DND-41 (cell line): ENCODE data around the gene SLFNL1.

ENCODE experiments used
- ATAC-seq: fragments of 200-7000 bp; cut with Tn5 transposase; 3 replicates; pipeline ENCODE4 v1.9.1; 2021; ENCODE audit warnings: low read depth; ENCODE audit not compliant: insufficient read depth
- DNase-seq: peaks from one replicate; pipeline ENCODE4 v3.0.0-alpha.2; 2020
- H2AFZ ChIP-seq: 2 replicates; pipeline ENCODE4 v1.6.0; 2012; ENCODE audit warnings: low read depth, low read length
- H3K27ac ChIP-seq: 2 replicates; pipeline ENCODE4 v1.5.1; 2012; ENCODE audit warnings: low read length, inconsistent platforms
- H3K27me3 ChIP-seq: fragments of 200-600 bp; sonication (generic); 2 replicates; pipeline ENCODE4 v1.6.0; 2012; ENCODE audit warnings: low read length, mild to moderate bottlenecking, inconsistent platforms; ENCODE audit not compliant: insufficient read depth, poor library complexity
- H3K36me3 ChIP-seq: 2 replicates; pipeline ENCODE4 v1.5.1; 2012; ENCODE audit warnings: low read length, inconsistent platforms; ENCODE audit not compliant: insufficient read depth
- H3K4me1 ChIP-seq: 2 replicates; pipeline ENCODE4 v1.5.1; 2012; ENCODE audit warnings: mild to moderate bottlenecking, low read length; ENCODE audit not compliant: insufficient read depth
- H3K4me2 ChIP-seq: 2 replicates; pipeline ENCODE4 v1.6.0; 2012; ENCODE audit warnings: mild to moderate bottlenecking, moderate library complexity, low read length, inconsistent platforms; ENCODE audit not compliant: insufficient read depth
- H3K4me3 ChIP-seq, 2 experiments: fragments of 200-600 bp in 1 of 2; shearing (Covaris generic) in 1 of 2; 2 replicates each; pipeline ENCODE4 v1.5.1; 2012 to 2016; ENCODE audit warnings: inconsistent platforms in 2 of 2, low read length in 2 of 2, mild to moderate bottlenecking in 2 of 2, low read depth in 1 of 2, moderate library complexity in 1 of 2
- H3K79me2 ChIP-seq: 2 replicates; pipeline ENCODE4 v1.6.0; 2012; ENCODE audit warnings: low read length, inconsistent platforms; ENCODE audit not compliant: insufficient read depth
- H3K9ac ChIP-seq: 2 replicates; pipeline ENCODE4 v1.6.0; 2012; ENCODE audit warnings: low read depth, mild to moderate bottlenecking, inconsistent platforms, low read length, moderate library complexity
- H3K9me3 ChIP-seq: 2 replicates; pipeline ENCODE4 v1.5.1; 2012; ENCODE audit warnings: low read length, moderate library complexity, mild to moderate bottlenecking, inconsistent platforms; ENCODE audit not compliant: insufficient read depth, severe bottlenecking
- H4K20me1 ChIP-seq: 2 replicates; pipeline ENCODE4 v1.6.0; 2012; ENCODE audit warnings: low read length; ENCODE audit not compliant: insufficient read depth
- CTCF ChIP-seq: IDR thresholded peaks from 2 replicates; pipeline ENCODE4 v1.5.1; 2012; ENCODE audit warnings: borderline replicate concordance, low read length, moderate library complexity, mild to moderate bottlenecking; ENCODE audit not compliant: poor library complexity, severe bottlenecking; ENCODE audit errors: extremely low read depth
- EZH2 ChIP-seq: IDR thresholded peaks from 3 replicates; pipeline ENCODE4 v1.6.1; 2012; ENCODE audit warnings: borderline replicate concordance, low read depth, mild to moderate bottlenecking, moderate library complexity, low read length, inconsistent platforms; ENCODE audit not compliant: severe bottlenecking

Gene SLFNL1

GRCh38 chr1:41009466-41009865 lies 12.1 kb downstream of the SLFNL1 start:
- H3K9ac ChIP-seq: no peak overlapping the region
- ATAC-seq: no peak
- H3K27me3 ChIP-seq: no peaks in the 10 kb centered on the region

GRCh38 chr1:41006942-41007865 lies 14.3 kb downstream of the SLFNL1 start:
- Histone ChIP-seq H3K4me1 (peaks cover 16% of the 10 kb centered on the region), H3K9ac (no peak overlapping the region), H3K36me3 (peaks cover 99% of the 10 kb centered on the region), H3K27ac (no peak overlapping the region), H2AFZ (no peak overlapping the region), H3K4me2 (no peak overlapping the region), H3K4me3 (no peak overlapping the region), H3K9me3 (no peaks in the 10 kb centered on the region), H4K20me1 (peaks cover 52% of the 10 kb centered on the region), H3K27me3 (no peaks in the 10 kb centered on the region), H3K79me2 (peaks cover 12% of the 10 kb centered on the region)
- DNase-seq (no peak), ATAC-seq (no peak)
- TF ChIP-seq CTCF (no peak), EZH2 (no peak)

More at GRCh38 chr1:41009466-41009865, 12.1 kb downstream of the SLFNL1 start:
- H3K9me3 ChIP-seq: no peaks in the 10 kb centered on the region
- no peaks in the 10 kb centered on the region for H3K4me1 ChIP-seq
- DNase-seq: no peak
- no peak overlapping the region for H3K4me2 ChIP-seq
- no peak overlapping the region for H3K4me3 ChIP-seq
- no peak for TF ChIP-seq CTCF
- H4K20me1 ChIP-seq: peaks cover 45% of the 10 kb centered on the region
- no peak overlapping the region for H2AFZ ChIP-seq
- peaks cover 5% of the 10 kb centered on the region for H3K79me2 ChIP-seq
- no peak overlapping the region for H3K27ac ChIP-seq
- peaks cover 100% of the 10 kb centered on the region for H3K36me3 ChIP-seq

GRCh38 chr1:41005876-41006275 lies 15.6 kb downstream of the SLFNL1 start:
- Histone ChIP-seq H4K20me1 (peaks cover 58% of the 10 kb centered on the region), H3K9me3 (no peaks in the 10 kb centered on the region), H2AFZ (no peak overlapping the region), H3K4me3 (no peak overlapping the region), H3K36me3 (peaks cover 99% of the 10 kb centered on the region), H3K27ac (no peak overlapping the region), H3K9ac (no peak overlapping the region), H3K27me3 (no peaks in the 10 kb centered on the region), H3K4me1 (peaks cover 21% of the 10 kb centered on the region), H3K79me2 (peaks cover 12% of the 10 kb centered on the region), H3K4me2 (no peak overlapping the region)
- DNase-seq (no peak), ATAC-seq (no peak)
- TF ChIP-seq CTCF: no peak
- TF ChIP-seq EZH2: no peak
